Naive B cell (primary cell): ENCODE results near the gene KRTAP9-3. TPM values are rescaled to one million over a fixed set of nuclear protein-coding genes. Genes with fewer than 3 reads are reported as not detected.
"Not testable (repeated sequence)": the region's sequence is repeated elsewhere in the genome, so short reads cannot be mapped to it uniquely, and the experiment has no call there.

Experiments used
- ATAC-seq, 2 donors: fragments of 150-1000 bp; cut with Tn5 transposase; 2 replicates each; pipeline ENCODE4 v1.10.0; 2021; ENCODE audit warnings: low read depth in 2 of 2, mild to moderate bottlenecking in 2 of 2, moderate library complexity in 2 of 2
- DNase-seq: peaks from one replicate; pipeline ENCODE4 v3.0.0; 2022
- H3K27ac Mint-ChIP-seq, 6 donors: one replicate each; pipeline ENCODE4 v1.8.0; 2020 to 2022; ENCODE audit warnings: mild to moderate bottlenecking in 6 of 6, mixed read lengths in 6 of 6, moderate library complexity in 5 of 6, inconsistent platforms in 2 of 6
- H3K27me3 Mint-ChIP-seq, 3 donors: one replicate each; pipeline ENCODE4 v1.8.0; 2021 to 2022; ENCODE audit warnings: mixed read lengths in 3 of 3, mild to moderate bottlenecking in 1 of 3
- H3K36me3 Mint-ChIP-seq, 2 donors: one replicate each; pipeline ENCODE4 v1.8.0; 2020 to 2022; ENCODE audit warnings: mixed read lengths in 2 of 2, inconsistent platforms in 1 of 2, mild to moderate bottlenecking in 1 of 2
- H3K4me1 Mint-ChIP-seq, 3 donors: one replicate each; pipeline ENCODE4 v1.8.0; 2020 to 2022; ENCODE audit warnings: mixed read lengths in 3 of 3, inconsistent platforms in 1 of 3, mild to moderate bottlenecking in 1 of 3, moderate library complexity in 1 of 3
- H3K4me3 Mint-ChIP-seq, 8 donors: one replicate each; pipeline ENCODE4 v1.8.0; 2020 to 2022; ENCODE audit warnings: mild to moderate bottlenecking in 8 of 8, mixed read lengths in 8 of 8, moderate library complexity in 8 of 8, inconsistent platforms in 2 of 8
- H3K9me3 Mint-ChIP-seq, 7 donors: one replicate each; pipeline ENCODE4 v1.8.0; 2020 to 2022; ENCODE audit warnings: mixed read lengths in 7 of 7, mild to moderate bottlenecking in 5 of 7, inconsistent platforms in 2 of 7, moderate library complexity in 1 of 7
- polyA plus RNA-seq, 6 donors: library from polyadenylated mRNA; unstranded; fragments of 300-500 nt; fragmentation: Illumina TruSeq; gene quantifications; one replicate each; pipeline ENCODE4 v1.2.3, GENCODE V29; 2021; ENCODE audit warnings: low read depth in 6 of 6

The KRTAP9-3 gene
- polyA plus RNA-seq, 6 donors from 2014 or later: not detected

GRCh38 chr17:41226051-41226450 lies 6.2 kb upstream of the KRTAP9-3 start:
- H3K4me1 Mint-ChIP-seq: peaks cover 13 to 19% (median 16%) of the 10 kb centered on the region in 3 donors
- H3K36me3 Mint-ChIP-seq: peaks cover 0 to 8% of the 10 kb centered on the region in 2 donors
- peaks cover 0 to 8% (median 6%) of the 10 kb centered on the region in 3 donors for H3K27me3 Mint-ChIP-seq
- no peak for ATAC-seq
- H3K9me3 Mint-ChIP-seq: peaks cover 0 to 5% (median 2%) of the 10 kb centered on the region in 7 donors
- no peak overlapping the region for H3K27ac Mint-ChIP-seq
- no peak for DNase-seq
- no peak overlapping the region for H3K4me3 Mint-ChIP-seq

DNA sequence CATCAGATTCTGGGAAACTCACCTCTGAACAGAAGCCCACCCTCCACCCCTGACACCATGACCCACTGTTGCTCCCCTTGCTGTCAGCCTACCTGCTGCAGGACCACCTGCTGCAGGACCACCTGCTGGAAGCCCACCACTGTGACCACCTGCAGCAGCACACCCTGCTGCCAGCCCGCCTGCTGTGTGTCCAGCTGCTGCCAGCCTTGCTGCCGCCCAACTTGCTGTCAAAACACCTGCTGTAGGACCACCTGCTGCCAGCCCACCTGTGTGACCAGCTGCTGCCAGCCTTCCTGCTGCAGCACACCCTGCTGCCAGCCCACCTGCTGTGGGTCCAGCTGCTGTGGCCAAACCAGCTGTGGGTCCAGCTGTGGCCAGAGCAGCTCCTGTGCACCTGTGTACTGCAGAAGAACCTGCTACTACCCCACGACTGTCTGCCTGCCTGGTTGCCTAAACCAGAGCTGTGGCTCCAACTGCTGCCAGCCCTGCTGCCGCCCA lies 5.6 kb upstream of the KRTAP9-3 start, which contains the start of gene KRTAP9-2:
Gene KRTAP9-2 (plus strand): TSS at position 51 of the 498 bp plus-strand sequence. CDS start 7 bp downstream, at position 58.
- H3K4me1 Mint-ChIP-seq: peaks cover 10 to 13% (median 10%) of the 10 kb centered on the region in 3 donors
- H3K9me3 Mint-ChIP-seq, H3K36me3 Mint-ChIP-seq, H3K27ac Mint-ChIP-seq, H3K27me3 Mint-ChIP-seq, H3K4me3 Mint-ChIP-seq, ATAC-seq, DNase-seq: not testable (repeated sequence)

- Mint-ChIP-seq H3K9me3 (peaks cover 0 to 5% (median 2%) of the 10 kb centered on the region in 7 donors), H3K27me3 (peaks cover 9 to 20% (median 19%) of the 10 kb centered on the region in 3 donors), H3K4me3 (peak overlapping the region in 4 of 8 donors; percentile 7 to 69 (median 26)), H3K36me3 (peaks cover 0 to 8% of the 10 kb centered on the region in 2 donors), H3K27ac (peak overlapping the region in 3 of 6 donors; percentile 4 to 60 (median 8)), H3K4me1 (peaks cover 12 to 18% (median 13%) of the 10 kb centered on the region in 3 donors)
- ATAC-seq: no peak
- no peak for DNase-seq
Measured at GRCh38 chr17:41230094-41230493, 2.2 kb upstream of the KRTAP9-3 start.

- Mint-ChIP-seq H3K4me1 (peaks cover 12 to 18% (median 16%) of the 10 kb centered on the region in 3 donors), H3K4me3 (no peak overlapping the region), H3K27me3 (peaks cover 9 to 32% (median 27%) of the 10 kb centered on the region in 3 donors), H3K27ac (peak overlapping the region in 1 of 6 donors; percentile 59), H3K9me3 (peaks cover 0 to 5% (median 2%) of the 10 kb centered on the region in 7 donors), H3K36me3 (peaks cover 0 to 8% of the 10 kb centered on the region in 2 donors)
- ATAC-seq (no peak), DNase-seq (no peak)
Measured at GRCh38 chr17:41231731-41232130, 518 bp upstream of the KRTAP9-3 start.

DNA sequence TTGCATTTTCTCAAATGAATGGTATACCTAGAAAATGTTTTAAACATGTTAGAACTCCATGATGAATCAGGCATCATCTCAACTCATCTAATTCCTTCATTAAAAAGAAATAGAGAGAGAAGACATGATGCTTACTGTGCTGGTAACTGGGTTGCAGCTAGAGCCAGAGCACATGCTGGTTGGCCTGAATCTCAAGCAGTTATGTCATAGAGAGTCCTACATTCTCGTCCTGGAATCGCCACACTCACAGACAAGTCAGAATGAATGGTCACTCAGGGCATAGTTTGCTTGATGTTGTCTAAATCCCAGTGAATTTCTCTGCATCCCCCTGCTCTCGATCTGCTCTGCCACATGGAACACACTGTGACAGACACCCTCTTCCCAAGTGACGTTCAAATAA lies 4.9 kb downstream of the KRTAP9-3 start:
- not testable (repeated sequence) for H3K27ac Mint-ChIP-seq, ATAC-seq, H3K9me3 Mint-ChIP-seq, H3K4me3 Mint-ChIP-seq, H3K36me3 Mint-ChIP-seq, DNase-seq
- Mint-ChIP-seq H3K4me1 (peaks cover 0 to 17% (median 16%) of the 10 kb centered on the region in 3 donors), H3K27me3 (peaks cover 11 to 55% (median 34%) of the 10 kb centered on the region in 3 donors)

DNA sequence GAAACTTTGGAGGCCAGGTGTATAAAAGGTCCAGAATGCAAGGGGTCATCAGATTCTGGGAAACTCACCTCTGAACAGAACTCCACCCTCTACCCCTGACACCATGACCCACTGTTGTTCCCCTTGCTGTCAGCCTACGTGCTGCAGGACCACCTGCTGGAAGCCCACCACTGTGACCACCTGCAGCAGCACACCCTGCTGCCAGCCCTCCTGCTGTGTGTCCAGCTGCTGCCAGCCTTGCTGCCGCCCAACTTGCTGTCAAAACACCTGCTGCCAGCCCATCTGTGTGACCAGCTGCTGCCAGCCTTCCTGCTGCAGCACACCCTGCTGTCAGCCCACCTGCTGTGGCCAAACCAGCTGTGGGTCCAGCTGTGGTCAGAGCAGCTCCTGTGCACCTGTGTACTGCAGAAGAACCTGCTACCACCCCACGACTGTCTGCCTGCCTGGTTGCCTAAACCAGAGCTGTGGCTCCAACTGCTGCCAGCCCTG lies 5.7 kb downstream of the KRTAP9-3 start, which contains the start of gene KRTAP9-8:
Gene KRTAP9-8 (plus strand): TSS at position 51 of the 489 bp plus-strand sequence. CDS start 53 bp downstream, at position 104.
- peaks cover 11 to 59% (median 31%) of the 10 kb centered on the region in 3 donors for H3K27me3 Mint-ChIP-seq
- peak within 1 kb of the TSS in 1 of 6 donors; percentile 25 for H3K27ac Mint-ChIP-seq
- not testable (repeated sequence) for H3K36me3 Mint-ChIP-seq, H3K9me3 Mint-ChIP-seq, ATAC-seq, H3K4me3 Mint-ChIP-seq, DNase-seq
- peaks cover 0 to 17% (median 13%) of the 10 kb centered on the region in 3 donors for H3K4me1 Mint-ChIP-seq

- DNase-seq: not testable (repeated sequence)
- H3K27ac Mint-ChIP-seq: peak overlapping the region in 3 of 6 donors; percentile 0 to 63 (median 55)
- H3K4me1 Mint-ChIP-seq: peaks cover 7 to 19% (median 18%) of the 10 kb centered on the region in 3 donors
Measured at GRCh38 chr17:41246995-41247787, 14.9 kb downstream of the KRTAP9-3 start.

DNA sequence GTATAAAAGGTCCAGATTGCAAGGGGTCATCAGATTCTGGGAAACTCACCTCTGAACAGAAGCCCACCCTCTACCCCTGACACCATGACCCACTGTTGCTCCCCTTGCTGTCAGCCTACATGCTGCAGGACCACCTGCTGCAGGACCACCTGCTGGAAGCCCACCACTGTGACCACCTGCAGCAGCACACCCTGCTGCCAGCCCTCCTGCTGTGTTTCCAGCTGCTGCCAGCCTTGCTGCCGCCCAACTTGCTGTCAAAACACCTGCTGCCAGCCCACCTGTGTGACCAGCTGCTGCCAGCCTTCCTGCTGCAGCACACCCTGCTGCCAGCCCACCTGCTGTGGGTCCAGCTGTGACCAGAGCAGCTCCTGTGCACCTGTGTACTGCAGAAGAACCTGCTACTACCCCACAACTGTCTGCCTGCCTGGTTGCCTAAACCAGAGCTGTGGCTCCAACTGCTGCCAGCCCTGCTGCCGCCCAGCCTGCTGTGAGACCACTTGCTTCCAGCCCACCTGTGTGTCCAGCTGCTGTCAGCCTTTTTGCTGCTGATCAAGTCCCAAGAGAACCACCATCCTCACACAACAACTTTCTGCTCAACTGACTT lies 17.5 kb downstream of the KRTAP9-3 start, which contains the start of gene KRTAP9-4:
Gene KRTAP9-4 (plus strand): TSS at position 51 of the 604 bp plus-strand sequence. CDS start 34 bp downstream, at position 85.
- not testable (repeated sequence) for H3K4me3 Mint-ChIP-seq, ATAC-seq, H3K36me3 Mint-ChIP-seq, DNase-seq, H3K9me3 Mint-ChIP-seq
- Mint-ChIP-seq H3K4me1 (peaks cover 17 to 23% (median 21%) of the 10 kb centered on the region in 3 donors), H3K27me3 (peaks cover 4 to 23% (median 21%) of the 10 kb centered on the region in 3 donors), H3K27ac (peak within 1 kb of the TSS in 3 of 6 donors; percentile 37 to 91 (median 77))

More at GRCh38 chr17:41246995-41247787, 14.9 kb downstream of the KRTAP9-3 start:
- peak overlapping the region in 1 of 8 donors; percentile 66 for H3K4me3 Mint-ChIP-seq
- not testable (repeated sequence) for H3K36me3 Mint-ChIP-seq, ATAC-seq, H3K9me3 Mint-ChIP-seq
- H3K27me3 Mint-ChIP-seq: peaks cover 0 to 18% (median 8%) of the 10 kb centered on the region in 3 donors

- peaks cover 17 to 27% (median 23%) of the 10 kb centered on the region in 3 donors for H3K4me1 Mint-ChIP-seq
- H3K4me3 Mint-ChIP-seq: no peak overlapping the region
- peaks cover 8 to 32% (median 29%) of the 10 kb centered on the region in 3 donors for H3K27me3 Mint-ChIP-seq
- peaks cover 0 to 3% (median 0%) of the 10 kb centered on the region in 7 donors for H3K9me3 Mint-ChIP-seq
- ATAC-seq (no peak), DNase-seq (no peak)
- no peaks in the 10 kb centered on the region for H3K36me3 Mint-ChIP-seq
- no peak overlapping the region for H3K27ac Mint-ChIP-seq
Measured at GRCh38 chr17:41251261-41251660, 19.0 kb downstream of the KRTAP9-3 start.

GRCh38 chr17:41254861-41255260 lies 22.6 kb downstream of the KRTAP9-3 start:
- no peaks in the 10 kb centered on the region for H3K36me3 Mint-ChIP-seq
- no peaks in the 10 kb centered on the region for H3K9me3 Mint-ChIP-seq
- H3K27me3 Mint-ChIP-seq: peaks cover 32 to 61% (median 46%) of the 10 kb centered on the region in 3 donors
- no peak overlapping the region for H3K4me3 Mint-ChIP-seq
- peak overlapping the region in 1 of 6 donors; percentile 71 for H3K27ac Mint-ChIP-seq
- DNase-seq (no peak), ATAC-seq (no peak)
- peaks cover 10 to 18% (median 10%) of the 10 kb centered on the region in 3 donors for H3K4me1 Mint-ChIP-seq

DNA sequence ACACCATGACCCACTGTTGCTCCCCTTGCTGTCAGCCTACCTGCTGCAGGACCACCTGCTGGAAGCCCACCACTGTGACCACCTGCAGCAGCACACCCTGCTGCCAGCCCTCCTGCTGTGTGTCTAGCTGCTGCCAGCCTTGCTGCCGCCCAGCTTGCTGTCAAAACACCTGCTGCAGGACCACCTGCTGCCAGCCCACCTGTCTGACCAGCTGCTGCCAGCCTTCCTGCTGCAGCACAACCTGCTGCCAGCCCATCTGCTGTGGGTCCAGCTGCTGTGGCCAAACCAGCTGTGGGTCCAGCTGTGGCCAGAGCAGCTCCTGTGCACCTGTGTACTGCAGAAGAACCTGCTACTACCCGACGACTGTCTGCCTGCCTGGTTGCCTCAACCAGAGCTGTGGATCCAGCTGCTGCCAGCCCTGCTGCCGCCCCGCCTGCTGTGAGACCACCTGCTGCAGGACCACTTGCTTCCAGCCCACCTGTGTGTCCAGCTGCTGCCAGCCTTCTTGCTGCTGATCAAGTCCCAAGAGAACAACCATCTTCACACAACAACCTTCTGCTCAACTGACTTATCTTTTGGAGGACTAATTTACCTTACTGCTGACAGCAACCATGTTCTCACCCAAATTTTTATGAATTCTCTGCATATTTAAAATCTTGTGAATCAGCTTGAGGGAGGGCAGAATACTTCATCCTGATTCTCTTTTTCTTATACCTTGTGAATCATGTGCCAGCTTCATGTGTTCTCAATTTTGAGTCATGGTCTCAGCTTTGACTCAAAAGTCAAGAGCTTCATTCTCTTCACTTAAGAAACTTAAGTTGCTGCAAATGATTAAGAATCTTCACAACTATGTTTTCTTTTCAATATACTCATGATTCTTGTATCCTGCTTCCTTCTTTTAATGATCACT lies 23.4 kb downstream of the KRTAP9-3 start, which contains the start of gene KRTAP9-9:
Gene KRTAP9-9 (plus strand): TSS at position 4 of the 910 bp plus-strand sequence.
- not testable (repeated sequence) for DNase-seq, ATAC-seq, H3K9me3 Mint-ChIP-seq, H3K36me3 Mint-ChIP-seq
- Mint-ChIP-seq H3K4me3 (peak within 1 kb of the TSS in 1 of 8 donors; percentile 43), H3K4me1 (peaks cover 10 to 12% (median 10%) of the 10 kb centered on the region in 3 donors), H3K27ac (peak within 1 kb of the TSS in 2 of 6 donors; percentile 71 to 72), H3K27me3 (peaks cover 37 to 54% (median 39%) of the 10 kb centered on the region in 3 donors)

- no peak for DNase-seq
- Mint-ChIP-seq H3K27ac (no peak overlapping the region), H3K4me1 (peaks cover 10 to 12% (median 10%) of the 10 kb centered on the region in 3 donors), H3K27me3 (peaks cover 37 to 54% (median 38%) of the 10 kb centered on the region in 3 donors), H3K4me3 (no peak overlapping the region), H3K36me3 (no peaks in the 10 kb centered on the region), H3K9me3 (peaks cover 0 to 4% (median 0%) of the 10 kb centered on the region in 7 donors)
- no peak for ATAC-seq
Measured at GRCh38 chr17:41256291-41256685, 24.0 kb downstream of the KRTAP9-3 start.
